Dedifferentiated amniotic fluid mesenchymal stem cell (primary cell): ENCODE measurements around the gene ELAPOR2.
"Not testable (repeated sequence)": the region's sequence is repeated elsewhere in the genome, so short reads cannot be mapped to it uniquely, and the experiment has no call there.

ENCODE experiments used
- DNase-seq: peaks from one replicate; pipeline ENCODE4 v3.0.0-alpha.2; 2016; ENCODE audit errors: extremely low spot score

ELAPOR2 gene

GRCh38 chr7:87059525-87060287, at the start of gene ELAPOR2:
Gene ELAPOR2, minus strand, starts transcription at chr7:87059654. Its CDS starts 141 bp downstream, at chr7:87059513.
- DNase-seq: no peak

- DNase-seq: no peak
Measured at GRCh38 chr7:87107949-87108776, 48.7 kb upstream of the ELAPOR2 start.

- DNase-seq: no peak
Measured at GRCh38 chr7:87106974-87107612, 47.6 kb upstream of the ELAPOR2 start.

- DNase-seq: no peak
Measured at GRCh38 chr7:87105401-87105800, 45.9 kb upstream of the ELAPOR2 start.

- no peak for DNase-seq
Measured at GRCh38 chr7:87100326-87100725, 40.9 kb upstream of the ELAPOR2 start.

GRCh38 chr7:87097375-87097774, 37.9 kb upstream of the ELAPOR2 start:
- DNase-seq: not testable (repeated sequence)

- no peak for DNase-seq
Measured at GRCh38 chr7:87094322-87094721, 34.9 kb upstream of the ELAPOR2 start.

GRCh38 chr7:87092568-87093091, 33.2 kb upstream of the ELAPOR2 start:
- no peak for DNase-seq

GRCh38 chr7:87091487-87092066, 32.1 kb upstream of the ELAPOR2 start:
- no peak for DNase-seq

GRCh38 chr7:87083865-87084519, 24.5 kb upstream of the ELAPOR2 start:
- no peak for DNase-seq

GRCh38 chr7:87082675-87083074, 23.2 kb upstream of the ELAPOR2 start:
- DNase-seq: no peak

GRCh38 chr7:87075671-87076404, 16.4 kb upstream of the ELAPOR2 start:
- DNase-seq: no peak

GRCh38 chr7:87067788-87068187, 8.3 kb upstream of the ELAPOR2 start:
- DNase-seq: no peak

- DNase-seq: no peak
Measured at GRCh38 chr7:87060288-87060537, 759 bp upstream of the ELAPOR2 start.

GRCh38 chr7:87058744-87059524, 520 bp downstream of the ELAPOR2 start:
- DNase-seq: no peak

- DNase-seq: no peak
Measured at GRCh38 chr7:87057210-87057609, 2.2 kb downstream of the ELAPOR2 start.

- no peak for DNase-seq
Measured at GRCh38 chr7:87056346-87056745, 3.1 kb downstream of the ELAPOR2 start.

- no peak for DNase-seq
Measured at GRCh38 chr7:87048839-87049238, 10.6 kb downstream of the ELAPOR2 start.

GRCh38 chr7:87046456-87046855, 13.0 kb downstream of the ELAPOR2 start:
- no peak for DNase-seq

GRCh38 chr7:87044713-87045112, 14.7 kb downstream of the ELAPOR2 start:
- not testable (repeated sequence) for DNase-seq
